ENCODE data around the gene QRFPR. TPM values are rescaled to one million over a fixed set of nuclear protein-coding genes. Genes with fewer than 3 reads are reported as not detected.

Gene QRFPR
- total and polyA plus RNA-seq, 2 of the 8 experiments (the other 6 are each of a cell fraction or from before 2014, with no cell fraction given) = 1.0 to 2.9 TPM

DNA sequence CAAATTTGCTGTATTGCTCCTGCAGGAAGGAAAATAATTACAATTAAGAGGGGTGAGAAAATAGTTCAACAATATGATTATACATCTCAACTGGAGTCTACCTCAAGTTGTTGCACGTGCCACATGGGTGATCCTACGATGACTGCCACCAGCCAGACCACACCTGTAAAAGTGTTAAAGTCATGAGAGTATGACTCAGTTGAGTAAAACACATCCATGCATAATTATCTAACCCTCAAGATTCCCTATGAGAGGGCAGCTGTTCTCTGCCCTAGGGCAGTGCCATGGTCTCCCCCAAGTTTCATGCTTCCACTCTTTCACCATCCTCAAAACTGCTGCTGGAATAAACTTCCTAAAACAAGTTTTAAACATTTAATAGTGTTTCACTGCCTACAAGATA is 44.1 kb downstream of the QRFPR start (continued):
- TF ChIP-seq, protein P1, sequence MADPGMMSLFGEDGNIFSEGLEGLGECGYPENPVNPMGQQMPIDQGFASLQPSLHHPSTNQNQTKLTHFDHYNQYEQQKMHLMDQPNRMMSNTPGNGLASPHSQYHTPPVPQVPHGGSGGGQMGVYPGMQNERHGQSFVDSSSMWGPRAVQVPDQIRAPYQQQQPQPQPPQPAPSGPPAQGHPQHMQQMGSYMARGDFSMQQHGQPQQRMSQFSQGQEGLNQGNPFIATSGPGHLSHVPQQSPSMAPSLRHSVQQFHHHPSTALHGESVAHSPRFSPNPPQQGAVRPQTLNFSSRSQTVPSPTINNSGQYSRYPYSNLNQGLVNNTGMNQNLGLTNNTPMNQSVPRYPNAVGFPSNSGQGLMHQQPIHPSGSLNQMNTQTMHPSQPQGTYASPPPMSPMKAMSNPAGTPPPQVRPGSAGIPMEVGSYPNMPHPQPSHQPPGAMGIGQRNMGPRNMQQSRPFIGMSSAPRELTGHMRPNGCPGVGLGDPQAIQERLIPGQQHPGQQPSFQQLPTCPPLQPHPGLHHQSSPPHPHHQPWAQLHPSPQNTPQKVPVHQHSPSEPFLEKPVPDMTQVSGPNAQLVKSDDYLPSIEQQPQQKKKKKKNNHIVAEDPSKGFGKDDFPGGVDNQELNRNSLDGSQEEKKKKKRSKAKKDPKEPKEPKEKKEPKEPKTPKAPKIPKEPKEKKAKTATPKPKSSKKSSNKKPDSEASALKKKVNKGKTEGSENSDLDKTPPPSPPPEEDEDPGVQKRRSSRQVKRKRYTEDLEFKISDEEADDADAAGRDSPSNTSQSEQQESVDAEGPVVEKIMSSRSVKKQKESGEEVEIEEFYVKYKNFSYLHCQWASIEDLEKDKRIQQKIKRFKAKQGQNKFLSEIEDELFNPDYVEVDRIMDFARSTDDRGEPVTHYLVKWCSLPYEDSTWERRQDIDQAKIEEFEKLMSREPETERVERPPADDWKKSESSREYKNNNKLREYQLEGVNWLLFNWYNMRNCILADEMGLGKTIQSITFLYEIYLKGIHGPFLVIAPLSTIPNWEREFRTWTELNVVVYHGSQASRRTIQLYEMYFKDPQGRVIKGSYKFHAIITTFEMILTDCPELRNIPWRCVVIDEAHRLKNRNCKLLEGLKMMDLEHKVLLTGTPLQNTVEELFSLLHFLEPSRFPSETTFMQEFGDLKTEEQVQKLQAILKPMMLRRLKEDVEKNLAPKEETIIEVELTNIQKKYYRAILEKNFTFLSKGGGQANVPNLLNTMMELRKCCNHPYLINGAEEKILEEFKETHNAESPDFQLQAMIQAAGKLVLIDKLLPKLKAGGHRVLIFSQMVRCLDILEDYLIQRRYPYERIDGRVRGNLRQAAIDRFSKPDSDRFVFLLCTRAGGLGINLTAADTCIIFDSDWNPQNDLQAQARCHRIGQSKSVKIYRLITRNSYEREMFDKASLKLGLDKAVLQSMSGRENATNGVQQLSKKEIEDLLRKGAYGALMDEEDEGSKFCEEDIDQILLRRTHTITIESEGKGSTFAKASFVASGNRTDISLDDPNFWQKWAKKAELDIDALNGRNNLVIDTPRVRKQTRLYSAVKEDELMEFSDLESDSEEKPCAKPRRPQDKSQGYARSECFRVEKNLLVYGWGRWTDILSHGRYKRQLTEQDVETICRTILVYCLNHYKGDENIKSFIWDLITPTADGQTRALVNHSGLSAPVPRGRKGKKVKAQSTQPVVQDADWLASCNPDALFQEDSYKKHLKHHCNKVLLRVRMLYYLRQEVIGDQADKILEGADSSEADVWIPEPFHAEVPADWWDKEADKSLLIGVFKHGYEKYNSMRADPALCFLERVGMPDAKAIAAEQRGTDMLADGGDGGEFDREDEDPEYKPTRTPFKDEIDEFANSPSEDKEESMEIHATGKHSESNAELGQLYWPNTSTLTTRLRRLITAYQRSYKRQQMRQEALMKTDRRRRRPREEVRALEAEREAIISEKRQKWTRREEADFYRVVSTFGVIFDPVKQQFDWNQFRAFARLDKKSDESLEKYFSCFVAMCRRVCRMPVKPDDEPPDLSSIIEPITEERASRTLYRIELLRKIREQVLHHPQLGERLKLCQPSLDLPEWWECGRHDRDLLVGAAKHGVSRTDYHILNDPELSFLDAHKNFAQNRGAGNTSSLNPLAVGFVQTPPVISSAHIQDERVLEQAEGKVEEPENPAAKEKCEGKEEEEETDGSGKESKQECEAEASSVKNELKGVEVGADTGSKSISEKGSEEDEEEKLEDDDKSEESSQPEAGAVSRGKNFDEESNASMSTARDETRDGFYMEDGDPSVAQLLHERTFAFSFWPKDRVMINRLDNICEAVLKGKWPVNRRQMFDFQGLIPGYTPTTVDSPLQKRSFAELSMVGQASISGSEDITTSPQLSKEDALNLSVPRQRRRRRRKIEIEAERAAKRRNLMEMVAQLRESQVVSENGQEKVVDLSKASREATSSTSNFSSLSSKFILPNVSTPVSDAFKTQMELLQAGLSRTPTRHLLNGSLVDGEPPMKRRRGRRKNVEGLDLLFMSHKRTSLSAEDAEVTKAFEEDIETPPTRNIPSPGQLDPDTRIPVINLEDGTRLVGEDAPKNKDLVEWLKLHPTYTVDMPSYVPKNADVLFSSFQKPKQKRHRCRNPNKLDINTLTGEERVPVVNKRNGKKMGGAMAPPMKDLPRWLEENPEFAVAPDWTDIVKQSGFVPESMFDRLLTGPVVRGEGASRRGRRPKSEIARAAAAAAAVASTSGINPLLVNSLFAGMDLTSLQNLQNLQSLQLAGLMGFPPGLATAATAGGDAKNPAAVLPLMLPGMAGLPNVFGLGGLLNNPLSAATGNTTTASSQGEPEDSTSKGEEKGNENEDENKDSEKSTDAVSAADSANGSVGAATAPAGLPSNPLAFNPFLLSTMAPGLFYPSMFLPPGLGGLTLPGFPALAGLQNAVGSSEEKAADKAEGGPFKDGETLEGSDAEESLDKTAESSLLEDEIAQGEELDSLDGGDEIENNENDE (IDR thresholded peaks at IDR 0.05; ENCODE audit: insufficient replicate concordance, low read length) = no peak
- TF ChIP-seq CBX8 (IDR thresholded peaks at IDR 0.05; ENCODE audit: borderline replicate concordance, low read depth, low read length) (no peak), SAP30 (IDR thresholded peaks at IDR 0.05; ENCODE audit: insufficient read depth, insufficient replicate concordance, low read length) (no peak), NANOG (IDR thresholded peaks at IDR 0.05; ENCODE audit: insufficient read depth, low read depth, low read length, poor library complexity, severe bottlenecking) (no peak), SUZ12 (IDR thresholded peaks at IDR 0.05; ENCODE audit: low read length) (no peak), KDM1A (IDR thresholded peaks at IDR 0.05; ENCODE audit: borderline replicate concordance, low read length) (no peak), TCF12 (IDR thresholded peaks at IDR 0.05; ENCODE audit: low read depth, low read length) (no peak), PHF8 (conservative IDR thresholded peaks at IDR 0.05; ENCODE audit: low read depth, low read length) (no peak), RXRA (IDR thresholded peaks at IDR 0.05; ENCODE audit: insufficient read depth, low read depth, low read length) (no peak), POLR2A (IDR thresholded peaks at IDR 0.05; ENCODE audit: control extremely low read depth in 1 of 2, low read depth in 2 of 2, low read length in 2 of 2) (no peak), CREB1 (IDR thresholded peaks at IDR 0.05) (no peak), RNF2 (IDR thresholded peaks at IDR 0.05; ENCODE audit: borderline replicate concordance, low read depth, low read length, missing control alignments, poor library complexity, severe bottlenecking) (no peak)
